Kidney (tissue), 14 donors: Measurements from ENCODE around the gene HBEGF. TPM values are rescaled to one million over a fixed set of nuclear protein-coding genes. Genes with fewer than 3 reads are reported as not detected.

Experiments used
- DNase-seq, 5 donors: peaks; one replicate each; pipeline ENCODE4 v3.0.0-alpha.2; 2013 to 2020
- FAIRE-seq: peaks from 2 replicates; lab custom pipeline; 2012; peaks lifted over from hg19 to GRCh38; lab: Jason Lieb, UNC
- H3K27ac ChIP-seq, 2 donors: one replicate each; pipeline ENCODE4 v1.7.0; 2013; ENCODE audit warnings: low read depth in 2 of 2, low read length in 2 of 2, inconsistent platforms in 1 of 2
- H3K27me3 ChIP-seq: one replicate; pipeline ENCODE4 v1.7.1; 2013; ENCODE audit warnings: low read length, inconsistent platforms; ENCODE audit not compliant: control insufficient read depth, insufficient read depth
- H3K36me3 ChIP-seq, 3 donors: one replicate each; pipeline versions ENCODE4 v1.7.0 to v1.7.1; 2013; ENCODE audit warnings: low read length in 3 of 3, control low read depth in 1 of 3, inconsistent platforms in 1 of 3; ENCODE audit not compliant: insufficient read depth in 3 of 3, control insufficient read depth in 2 of 3
- H3K4me1 ChIP-seq, 3 donors: one replicate each; pipeline versions ENCODE4 v1.7.0 to v1.7.1; 2013; ENCODE audit warnings: low read length in 3 of 3, inconsistent platforms in 1 of 3, low read depth in 1 of 3; ENCODE audit not compliant: control insufficient read depth in 2 of 3, insufficient read depth in 2 of 3
- H3K4me3 ChIP-seq, 3 donors: one replicate each; pipeline versions ENCODE4 v1.7.0 to v1.8.1; 2013; ENCODE audit warnings: low read length in 3 of 3, control low read depth in 1 of 3, inconsistent platforms in 1 of 3
- H3K9ac ChIP-seq, 3 donors: one replicate each; pipeline versions ENCODE4 v1.7.0 to v1.7.1; 2013; ENCODE audit warnings: low read length in 3 of 3, control low read depth in 1 of 3, inconsistent platforms in 1 of 3
- H3K9me3 ChIP-seq, 3 donors: one replicate each; pipeline versions ENCODE4 v1.7.0 to v1.7.1; 2013; ENCODE audit warnings: low read length in 3 of 3, control low read depth in 1 of 3, inconsistent platforms in 1 of 3; ENCODE audit not compliant: control insufficient read depth in 2 of 3, insufficient read depth in 1 of 3
- intact Hi-C: fragments of 100-400 bp; cut with DNase I; formaldehyde crosslinking; loops from one replicate; pipeline ENCODE4 v1.11.1; 2022
- polyA plus RNA-seq: library from polyadenylated mRNA; stranded (reverse); fragments of 350-450 nt; fragmentation: Illumina TruSeq; extraction: RNeasy Lipid Tissue Mini Kit (QIAGEN cat#74804); gene quantifications from one replicate; pipeline ENCODE4 v1.2.3, GENCODE V29; 2014; ENCODE audit warnings: low read depth, low replicate concordance; ENCODE audit not compliant: insufficient read depth
- total RNA-seq: library from RNA; stranded (reverse); fragmentation: NEBNext Ultra II Directional; extraction: Animal tissue kit (Norgen Biotek cat#: 25700); gene quantifications from one replicate; pipeline ENCODE4 v1.2.1, GENCODE V29; 2021
- TF ChIP-seq, protein P1 (sequence below): IDR thresholded peaks from 3 replicates; pipeline ENCODE4 v1.5.1; 2012; ENCODE audit warnings: mild to moderate bottlenecking, moderate library complexity, borderline replicate concordance; ENCODE audit not compliant: insufficient read depth; ENCODE audit errors: extremely low read depth
- donor health status: control.
- donor health status: control.
- donor health status: control.
- donor health status: control.
- donor health status: control.
- donor health status: DM: yes; HTN: yes; CAD: no.
- donor health status: Normal renal cell carcinoma (clear cell type).

HBEGF gene
- total and polyA plus RNA-seq, 2 donors from 2014 or later: 6.0 to 7.8 TPM

DNA sequence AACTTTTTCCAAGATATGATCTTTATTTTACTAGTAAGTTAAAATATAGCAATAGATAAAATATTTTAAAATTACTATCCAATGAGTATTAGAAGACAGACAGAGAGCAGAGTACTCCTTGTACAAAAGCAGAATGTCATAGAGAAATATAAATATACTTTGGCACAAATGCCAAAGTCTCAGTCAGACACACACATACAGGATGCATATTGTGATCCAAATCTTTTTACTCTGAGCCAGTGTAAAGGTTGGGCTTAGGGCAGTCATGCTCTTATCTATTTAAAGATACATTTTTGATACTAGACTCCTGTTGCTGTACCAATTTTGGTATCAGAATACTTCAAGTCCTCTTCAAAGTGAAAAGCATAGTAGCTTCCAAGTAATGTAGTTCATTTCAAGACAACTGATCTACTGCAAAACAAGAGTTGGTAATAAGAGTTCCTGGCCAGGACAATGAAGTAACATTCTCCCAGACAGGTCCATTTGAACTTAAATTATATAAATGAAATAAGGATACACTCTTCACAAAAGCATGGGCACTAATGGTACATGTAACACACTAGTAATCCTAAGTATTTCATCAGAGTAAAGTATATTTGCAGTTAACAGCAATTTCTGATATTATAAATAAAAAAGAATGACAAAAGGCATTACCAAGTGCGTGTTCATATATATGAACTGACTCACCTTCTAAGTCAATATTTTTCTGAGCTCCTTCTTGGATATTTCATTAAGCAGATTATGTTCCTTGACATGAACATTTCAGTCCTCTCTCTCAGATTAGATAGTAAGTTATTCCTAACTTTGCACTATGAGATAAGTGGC is 54.0 kb downstream of the HBEGF start:
- no peak overlapping the region for H3K9ac ChIP-seq
- H3K27me3 ChIP-seq: no peaks in the 10 kb centered on the region
- TF ChIP-seq, protein P1, sequence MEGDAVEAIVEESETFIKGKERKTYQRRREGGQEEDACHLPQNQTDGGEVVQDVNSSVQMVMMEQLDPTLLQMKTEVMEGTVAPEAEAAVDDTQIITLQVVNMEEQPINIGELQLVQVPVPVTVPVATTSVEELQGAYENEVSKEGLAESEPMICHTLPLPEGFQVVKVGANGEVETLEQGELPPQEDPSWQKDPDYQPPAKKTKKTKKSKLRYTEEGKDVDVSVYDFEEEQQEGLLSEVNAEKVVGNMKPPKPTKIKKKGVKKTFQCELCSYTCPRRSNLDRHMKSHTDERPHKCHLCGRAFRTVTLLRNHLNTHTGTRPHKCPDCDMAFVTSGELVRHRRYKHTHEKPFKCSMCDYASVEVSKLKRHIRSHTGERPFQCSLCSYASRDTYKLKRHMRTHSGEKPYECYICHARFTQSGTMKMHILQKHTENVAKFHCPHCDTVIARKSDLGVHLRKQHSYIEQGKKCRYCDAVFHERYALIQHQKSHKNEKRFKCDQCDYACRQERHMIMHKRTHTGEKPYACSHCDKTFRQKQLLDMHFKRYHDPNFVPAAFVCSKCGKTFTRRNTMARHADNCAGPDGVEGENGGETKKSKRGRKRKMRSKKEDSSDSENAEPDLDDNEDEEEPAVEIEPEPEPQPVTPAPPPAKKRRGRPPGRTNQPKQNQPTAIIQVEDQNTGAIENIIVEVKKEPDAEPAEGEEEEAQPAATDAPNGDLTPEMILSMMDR: no peak
- no peaks in the 10 kb centered on the region for H3K9me3 ChIP-seq
- FAIRE-seq: no peak
- no peak for DNase-seq
- no peak overlapping the region for H3K4me3 ChIP-seq
- no peak overlapping the region for H3K27ac ChIP-seq
- H3K4me1 ChIP-seq: peaks cover 0 to 12% (median 5%) of the 10 kb centered on the region in 3 donors
- intact Hi-C loops: no loop called here
- H3K36me3 ChIP-seq: no peaks in the 10 kb centered on the region

DNA sequence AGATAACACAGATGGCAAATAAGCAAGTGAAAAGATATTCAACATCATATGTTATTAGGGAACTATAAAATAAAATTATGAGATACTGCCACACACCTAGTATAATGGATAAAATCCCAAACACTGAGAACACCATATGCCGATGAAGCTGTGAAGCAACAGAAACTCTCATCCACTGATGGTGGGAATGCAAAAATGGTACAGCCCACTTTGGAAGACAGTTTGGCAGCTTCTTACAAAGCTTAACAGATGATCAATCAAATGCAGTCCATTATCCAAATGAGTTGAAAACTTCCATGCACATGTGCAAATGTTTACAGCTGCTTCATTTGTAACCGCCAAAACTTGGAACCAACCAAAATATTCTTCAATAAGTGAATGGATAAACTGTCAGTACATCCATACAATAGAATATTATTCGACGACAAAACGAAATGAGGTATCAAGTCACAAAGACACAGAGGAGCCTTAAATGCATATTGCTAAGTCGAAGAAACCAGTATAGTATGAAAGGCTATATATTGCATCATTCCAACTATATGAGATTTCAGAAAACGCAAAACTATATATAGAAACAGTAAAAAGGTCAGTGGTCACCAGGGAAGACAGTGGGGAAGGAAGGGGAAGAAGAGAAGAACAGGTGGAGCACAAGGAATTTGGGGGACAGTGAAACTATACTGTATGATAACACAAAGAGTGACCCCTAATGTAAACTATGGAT is 58.4 kb downstream of the HBEGF start:
- Histone ChIP-seq H3K27me3 (no peaks in the 10 kb centered on the region), H3K4me1 (peaks cover 0 to 5% (median 4%) of the 10 kb centered on the region in 3 donors), H3K9ac (no peak overlapping the region), H3K4me3 (no peak overlapping the region), H3K9me3 (no peaks in the 10 kb centered on the region), H3K36me3 (no peaks in the 10 kb centered on the region), H3K27ac (no peak overlapping the region)
- no peak for DNase-seq
- no peak for FAIRE-seq
- TF ChIP-seq, protein P1: no peak
- intact Hi-C loops: no loop called here

DNA sequence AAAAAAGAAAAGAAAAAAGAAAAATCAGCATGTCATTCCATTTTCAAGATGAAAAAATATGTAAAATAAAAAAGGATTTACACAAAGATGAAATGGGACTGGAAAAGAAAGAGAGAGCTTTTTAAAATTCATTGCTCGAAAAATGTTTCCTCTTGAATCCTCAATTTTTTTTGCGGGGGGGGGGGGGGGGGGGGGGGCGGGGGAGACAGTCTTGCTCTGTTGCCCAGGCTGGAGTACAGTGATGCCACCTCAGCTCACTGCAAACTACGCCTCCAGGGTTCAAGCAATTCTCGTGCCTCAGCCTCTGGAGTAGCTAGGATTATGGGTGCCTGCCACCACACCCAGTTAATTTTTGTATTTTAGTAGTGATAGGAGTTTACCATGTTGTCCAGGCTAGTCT is 60.0 kb downstream of the HBEGF start:
- DNase-seq: no peak
- Histone ChIP-seq H3K36me3 (no peaks in the 10 kb centered on the region), H3K9ac (no peak overlapping the region), H3K9me3 (no peaks in the 10 kb centered on the region), H3K27me3 (no peaks in the 10 kb centered on the region), H3K4me3 (no peak overlapping the region), H3K4me1 (no peaks in the 10 kb centered on the region), H3K27ac (no peak overlapping the region)
- intact Hi-C loops: no loop called here
- no peak for FAIRE-seq
- TF ChIP-seq, protein P1: no peak
